HL-60 (cell line): Measurements from ENCODE around the gene ORC2.

Experiments used
- GABPA ChIP-seq: IDR thresholded peaks from 2 replicates; pipeline ENCODE4 v1.6.1; 2012; ENCODE audit warnings: low read depth
- POLR2AphosphoS5 ChIP-seq: IDR thresholded peaks from 2 replicates; pipeline ENCODE4 v1.6.1; 2012; ENCODE audit warnings: low read depth
- TF ChIP-seq, protein P1 (sequence below): IDR thresholded peaks from one replicate; pipeline ENCODE4 v1.5.1; 2011; ENCODE audit warnings: low read length, control low read depth, inconsistent platforms; ENCODE audit not compliant: insufficient read depth

DNA sequence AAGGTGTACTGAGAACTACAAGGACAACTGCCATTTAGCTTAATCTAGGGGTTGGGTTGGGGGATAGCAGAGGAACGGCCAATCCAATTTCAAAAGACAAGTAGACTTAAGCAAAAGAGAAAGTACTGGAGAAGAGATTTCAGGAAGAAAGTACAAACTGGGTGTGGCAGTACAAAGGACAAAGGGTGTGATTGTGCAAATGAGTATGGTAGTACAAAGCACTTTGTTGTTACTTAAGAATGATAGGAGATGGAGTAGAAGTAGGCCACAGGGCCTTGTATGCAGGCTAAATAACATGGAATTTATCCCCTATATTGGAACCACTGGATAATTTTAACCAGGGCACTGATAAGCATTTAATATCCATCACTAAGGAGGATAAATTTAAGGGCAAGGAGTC lies 4.7 kb upstream of the ORC2 start:
- TF ChIP-seq, protein P1, sequence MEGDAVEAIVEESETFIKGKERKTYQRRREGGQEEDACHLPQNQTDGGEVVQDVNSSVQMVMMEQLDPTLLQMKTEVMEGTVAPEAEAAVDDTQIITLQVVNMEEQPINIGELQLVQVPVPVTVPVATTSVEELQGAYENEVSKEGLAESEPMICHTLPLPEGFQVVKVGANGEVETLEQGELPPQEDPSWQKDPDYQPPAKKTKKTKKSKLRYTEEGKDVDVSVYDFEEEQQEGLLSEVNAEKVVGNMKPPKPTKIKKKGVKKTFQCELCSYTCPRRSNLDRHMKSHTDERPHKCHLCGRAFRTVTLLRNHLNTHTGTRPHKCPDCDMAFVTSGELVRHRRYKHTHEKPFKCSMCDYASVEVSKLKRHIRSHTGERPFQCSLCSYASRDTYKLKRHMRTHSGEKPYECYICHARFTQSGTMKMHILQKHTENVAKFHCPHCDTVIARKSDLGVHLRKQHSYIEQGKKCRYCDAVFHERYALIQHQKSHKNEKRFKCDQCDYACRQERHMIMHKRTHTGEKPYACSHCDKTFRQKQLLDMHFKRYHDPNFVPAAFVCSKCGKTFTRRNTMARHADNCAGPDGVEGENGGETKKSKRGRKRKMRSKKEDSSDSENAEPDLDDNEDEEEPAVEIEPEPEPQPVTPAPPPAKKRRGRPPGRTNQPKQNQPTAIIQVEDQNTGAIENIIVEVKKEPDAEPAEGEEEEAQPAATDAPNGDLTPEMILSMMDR = no peak
- no peak for TF ChIP-seq POLR2AphosphoS5
- no peak for TF ChIP-seq GABPA
